OCI-LY1 (cell line): ENCODE measurements around the gene PRR36.
A peak's percentile ranks its signal among the peaks of the same experiment; 100 is the strongest.

Source experiments
- EZH2 ChIP-seq: fragments of 200-600 bp; sonication (generic), shearing (Covaris generic); IDR thresholded peaks from 2 replicates; pipeline ENCODE4 v1.8.0; 2017; ENCODE audit warnings: borderline replicate concordance, mixed run types, mild to moderate bottlenecking, antibody characterized with exemption, low read length, moderate library complexity, mixed read lengths
- TF ChIP-seq, protein P1 (sequence below): fragments of 200-600 bp; sonication (generic), shearing (Covaris generic); IDR thresholded peaks from 2 replicates; pipeline ENCODE4 v1.5.1; 2017; ENCODE audit warnings: mild to moderate bottlenecking, antibody characterized with exemption, low read length, moderate library complexity, mixed read lengths

GRCh38 chr19:7917267-7918061 lies 43.3 kb upstream of the PRR36 start:
- TF ChIP-seq, protein P1, sequence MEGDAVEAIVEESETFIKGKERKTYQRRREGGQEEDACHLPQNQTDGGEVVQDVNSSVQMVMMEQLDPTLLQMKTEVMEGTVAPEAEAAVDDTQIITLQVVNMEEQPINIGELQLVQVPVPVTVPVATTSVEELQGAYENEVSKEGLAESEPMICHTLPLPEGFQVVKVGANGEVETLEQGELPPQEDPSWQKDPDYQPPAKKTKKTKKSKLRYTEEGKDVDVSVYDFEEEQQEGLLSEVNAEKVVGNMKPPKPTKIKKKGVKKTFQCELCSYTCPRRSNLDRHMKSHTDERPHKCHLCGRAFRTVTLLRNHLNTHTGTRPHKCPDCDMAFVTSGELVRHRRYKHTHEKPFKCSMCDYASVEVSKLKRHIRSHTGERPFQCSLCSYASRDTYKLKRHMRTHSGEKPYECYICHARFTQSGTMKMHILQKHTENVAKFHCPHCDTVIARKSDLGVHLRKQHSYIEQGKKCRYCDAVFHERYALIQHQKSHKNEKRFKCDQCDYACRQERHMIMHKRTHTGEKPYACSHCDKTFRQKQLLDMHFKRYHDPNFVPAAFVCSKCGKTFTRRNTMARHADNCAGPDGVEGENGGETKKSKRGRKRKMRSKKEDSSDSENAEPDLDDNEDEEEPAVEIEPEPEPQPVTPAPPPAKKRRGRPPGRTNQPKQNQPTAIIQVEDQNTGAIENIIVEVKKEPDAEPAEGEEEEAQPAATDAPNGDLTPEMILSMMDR: peak; percentile 51
- TF ChIP-seq EZH2: no peak
